ENCODE results near the gene EYS.

- no peak for TF ChIP-seq RARB (CRISPR knock-in tag; IDR thresholded peaks at IDR 0.05)
- no peak for TF ChIP-seq CTCF (IDR thresholded peaks at IDR 0.05)
- no peak for TF ChIP-seq BCL3 (IDR thresholded peaks at IDR 0.05)
- TF ChIP-seq BHLHE40 (IDR thresholded peaks at IDR 0.05; ENCODE audit: low read depth, low read length): no peak
- TF ChIP-seq POLR2A (IDR thresholded peaks at IDR 0.05; ENCODE audit: low read length): no peak
- no peak for TF ChIP-seq NR3C1 (IDR thresholded peaks at IDR 0.05)
- TF ChIP-seq PHF8 (IDR thresholded peaks at IDR 0.05; ENCODE audit: borderline replicate concordance, low read depth): no peak
- TF ChIP-seq ESRRA (IDR thresholded peaks at IDR 0.05; ENCODE audit: borderline replicate concordance, low read length): no peak
These were observed 1330.6 kb downstream of the EYS start for GRCh38 chr6:64376394-64376793.

All from A549 (cell line).